ENCODE results near the gene PTPRT.

Gene PTPRT

GRCh38 chr20:42785041-42785440 lies 404.7 kb downstream of the PTPRT start:
- no peak for FAIRE-seq

GRCh38 chr20:42779216-42779615 lies 410.5 kb downstream of the PTPRT start:
- no peak for FAIRE-seq

- no peak for FAIRE-seq
These were observed 413.8 kb downstream of the PTPRT start for GRCh38 chr20:42775866-42776265.

- no peak for FAIRE-seq
These were observed 414.7 kb downstream of the PTPRT start for GRCh38 chr20:42775037-42775436.

GRCh38 chr20:42763015-42763414 lies 426.7 kb downstream of the PTPRT start:
- no peak for FAIRE-seq

GRCh38 chr20:42756991-42757390 lies 432.7 kb downstream of the PTPRT start:
- FAIRE-seq: no peak

- no peak for FAIRE-seq
These were observed 435.0 kb downstream of the PTPRT start for GRCh38 chr20:42754706-42755105.

- FAIRE-seq: no peak
These were observed 437.1 kb downstream of the PTPRT start for GRCh38 chr20:42752620-42753019.

GRCh38 chr20:42749556-42749955 lies 440.1 kb downstream of the PTPRT start:
- no peak for FAIRE-seq

- FAIRE-seq: no peak
These were observed 441.8 kb downstream of the PTPRT start for GRCh38 chr20:42747765-42748411.

GRCh38 chr20:42744756-42745465 lies 444.8 kb downstream of the PTPRT start:
- FAIRE-seq: no peak

GRCh38 chr20:42742926-42743325 lies 446.8 kb downstream of the PTPRT start:
- FAIRE-seq: no peak

- FAIRE-seq: no peak
These were observed 447.8 kb downstream of the PTPRT start for GRCh38 chr20:42741906-42742305.

GRCh38 chr20:42740226-42740870 lies 449.4 kb downstream of the PTPRT start:
- FAIRE-seq: no peak

- FAIRE-seq: no peak
These were observed 450.0 kb downstream of the PTPRT start for GRCh38 chr20:42739683-42740082.

- FAIRE-seq: no peak
These were observed 454.2 kb downstream of the PTPRT start for GRCh38 chr20:42735539-42735938.

- no peak for FAIRE-seq
These were observed 454.9 kb downstream of the PTPRT start for GRCh38 chr20:42734660-42735368.

- FAIRE-seq: no peak
These were observed 467.8 kb downstream of the PTPRT start for GRCh38 chr20:42721923-42722322.

- no peak for FAIRE-seq
These were observed 475.2 kb downstream of the PTPRT start for GRCh38 chr20:42714298-42715141.

- FAIRE-seq: no peak
These were observed 481.4 kb downstream of the PTPRT start for GRCh38 chr20:42708266-42708665.

- FAIRE-seq: no peak
These were observed 482.9 kb downstream of the PTPRT start for GRCh38 chr20:42706759-42707158.

GRCh38 chr20:42705550-42705949 lies 484.2 kb downstream of the PTPRT start:
- no peak for FAIRE-seq

Data from colon (tissue), 2 donors.